Stimulated activated CD4-positive, alpha-beta T cell treated with anti-CD3 and anti-CD28 coated beads, Interleukin-4, amount 100 ng/mL, for 24 hours (primary cell): ENCODE measurements around the gene ADD3.

Experiments used
- DNase-seq: peaks from one replicate; pipeline ENCODE4 v3.0.0-alpha.2; 2020

The ADD3 gene

DNA sequence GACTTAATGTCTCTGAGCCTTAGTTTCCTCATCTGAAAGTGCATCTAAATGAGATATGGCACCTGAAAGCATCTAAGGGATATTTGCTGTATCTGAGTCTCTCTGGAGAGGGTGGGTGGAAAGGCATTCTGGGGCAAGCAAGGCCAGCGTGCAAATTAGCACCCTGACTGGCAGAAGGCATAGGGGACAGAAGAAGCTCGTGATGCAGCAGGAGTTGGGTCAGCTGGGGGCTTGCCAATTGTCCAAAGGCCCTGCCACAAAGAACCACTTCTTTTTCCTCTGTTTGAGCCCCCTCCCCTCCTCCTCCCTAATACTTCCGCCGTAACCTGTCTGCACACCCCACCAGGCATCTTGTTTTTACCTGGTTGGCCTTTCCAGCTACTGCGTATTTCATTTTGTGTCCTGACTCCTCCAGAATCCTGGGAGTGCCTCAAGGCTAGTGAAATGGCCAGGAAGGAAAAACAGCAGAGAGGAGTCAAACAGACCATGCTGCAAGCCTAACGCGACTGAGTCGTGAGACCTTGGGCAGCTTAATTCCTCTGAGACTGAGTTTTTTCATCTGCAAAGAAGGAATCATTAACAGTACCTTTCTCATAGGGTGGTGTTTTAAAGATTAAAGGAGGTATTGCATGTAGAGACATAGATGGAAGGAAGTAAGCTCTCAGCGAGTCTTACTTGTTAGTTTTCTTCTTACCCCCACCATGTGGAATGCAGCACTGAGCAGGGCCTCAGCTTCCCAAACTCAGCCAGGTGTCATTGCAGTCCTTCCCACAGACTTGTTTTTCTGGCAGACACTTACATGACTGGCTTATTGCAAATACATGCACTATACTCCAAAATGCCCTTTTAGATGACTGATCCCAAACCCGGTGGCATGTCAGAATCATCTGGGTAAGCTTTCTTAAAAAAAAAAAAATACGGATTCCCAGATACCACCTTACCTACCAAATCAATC, 150.5 kb downstream of the ADD3 start:
- DNase-seq: no peak

DNA sequence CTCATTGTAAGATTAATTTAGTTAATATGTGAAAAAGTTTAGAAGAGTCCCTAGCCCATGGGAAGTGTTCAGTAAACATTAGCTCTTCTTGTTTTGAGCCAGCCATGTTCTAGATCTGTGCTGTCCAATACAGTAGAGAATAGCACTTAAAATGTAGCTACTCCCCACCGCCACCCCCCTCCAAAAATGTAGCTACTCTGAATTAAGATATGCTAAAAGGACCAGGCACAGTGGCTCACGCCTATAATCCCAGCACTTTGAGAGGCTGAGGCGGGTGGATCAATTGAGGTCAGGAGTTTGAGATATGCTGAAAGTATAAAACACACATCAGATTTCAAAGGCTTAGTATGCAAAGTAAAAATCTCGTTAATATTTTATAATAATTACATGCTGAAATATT, 152.3 kb downstream of the ADD3 start:
- DNase-seq: no peak

DNA sequence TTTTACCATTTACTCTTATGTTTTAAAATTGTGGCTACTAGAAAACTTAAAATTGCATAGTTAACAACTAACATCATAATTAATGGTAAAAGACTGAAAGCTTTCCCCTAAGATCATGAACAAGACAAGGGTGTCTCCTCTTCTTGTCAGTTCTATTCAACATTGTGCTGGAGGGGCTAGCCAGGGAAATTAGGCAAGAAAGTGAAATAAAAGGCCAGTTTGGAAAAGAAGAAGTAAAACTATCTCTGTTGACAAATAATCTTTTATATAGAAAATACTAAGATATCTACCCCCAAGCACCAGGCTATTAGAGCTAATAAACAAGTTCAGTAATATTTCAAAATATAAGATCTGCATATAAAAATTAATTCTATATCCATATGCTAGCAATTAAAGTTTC, 152.7 kb downstream of the ADD3 start:
- no peak for DNase-seq

DNA sequence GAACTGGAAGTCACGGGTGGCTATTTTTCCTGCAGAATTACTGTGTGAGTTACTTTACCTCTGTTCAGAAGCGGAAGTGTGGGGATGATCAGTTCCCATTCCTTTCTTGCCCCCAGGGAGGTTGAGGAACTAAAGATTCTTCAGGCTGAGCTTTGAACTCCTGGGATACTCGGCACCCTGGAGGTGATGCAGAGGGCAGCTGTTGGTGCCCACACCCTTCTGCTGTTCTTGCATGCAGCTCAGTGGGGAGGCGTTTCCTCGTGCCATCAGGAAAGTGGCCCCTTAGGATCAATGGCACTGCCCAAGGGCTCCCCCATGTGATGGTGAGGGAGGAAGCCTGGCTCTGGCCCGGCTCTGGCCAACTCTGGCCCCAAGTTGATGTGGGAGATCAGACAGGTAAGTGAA, 155.0 kb downstream of the ADD3 start:
- DNase-seq: no peak

DNA sequence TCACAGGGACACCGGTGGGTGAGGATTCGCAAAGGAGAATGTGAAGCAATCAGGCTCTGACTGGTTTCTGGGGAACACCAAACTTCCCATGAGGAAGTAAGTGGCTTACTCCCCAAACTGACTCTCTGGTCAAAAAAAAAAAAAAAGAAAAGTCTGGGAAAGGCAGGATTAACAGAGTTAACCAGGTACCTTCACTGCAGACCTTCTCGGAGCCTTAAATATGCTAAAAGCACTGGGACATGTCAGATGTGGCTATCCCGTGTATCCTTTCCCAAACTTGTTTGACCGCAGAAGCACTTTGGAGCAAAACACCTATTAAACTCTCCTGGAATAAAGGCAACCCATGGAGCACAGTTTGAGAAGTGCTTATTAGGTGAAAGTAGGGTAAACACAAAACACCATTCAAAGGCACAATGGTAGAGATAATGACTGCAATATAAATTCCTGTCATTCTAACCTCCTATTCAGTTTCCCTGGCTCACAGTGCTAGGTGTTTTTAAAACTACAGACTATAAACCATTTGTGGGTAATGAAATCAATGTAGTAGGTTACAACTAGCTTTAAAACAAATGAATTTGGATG, 155.5 kb downstream of the ADD3 start:
- DNase-seq: no peak

DNA sequence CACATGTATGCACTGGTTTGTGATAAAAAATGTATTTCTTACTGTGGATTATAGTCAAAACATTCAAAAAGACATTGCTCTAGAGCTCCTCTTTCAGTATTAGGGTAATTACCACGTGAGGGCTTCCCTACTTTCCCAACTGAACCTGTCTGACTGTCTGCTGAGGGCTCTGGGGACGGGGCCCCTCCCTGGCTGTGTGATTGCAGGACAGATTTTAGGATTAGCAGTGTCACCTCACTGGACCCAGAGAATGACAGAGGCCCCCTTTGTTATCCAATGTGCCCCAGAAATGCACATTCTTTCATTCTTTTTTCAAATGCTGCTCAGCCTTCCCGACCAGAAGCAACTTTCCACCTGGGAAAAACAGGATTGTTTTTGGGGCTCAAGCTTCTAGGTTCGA, 156.1 kb downstream of the ADD3 start:
- no peak for DNase-seq

DNA sequence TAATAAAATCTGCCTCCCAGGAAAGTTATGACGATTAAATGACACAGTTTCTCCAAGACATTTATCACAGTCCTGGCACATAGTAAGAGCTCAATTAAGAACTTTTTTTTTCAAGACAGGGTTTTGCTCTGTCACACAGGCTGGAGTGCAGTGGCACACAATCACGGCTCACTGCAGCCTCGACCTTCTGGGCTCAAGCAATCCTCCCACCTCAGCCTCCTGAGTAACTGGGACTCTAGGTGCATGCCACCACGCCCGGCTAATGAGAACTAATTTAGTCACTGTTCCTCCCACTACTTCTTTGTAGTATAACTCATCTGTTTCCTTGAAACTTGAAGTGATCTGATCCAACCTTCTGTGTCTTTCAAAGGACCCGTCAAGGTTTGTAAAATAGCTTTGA, 157.5 kb downstream of the ADD3 start:
- DNase-seq: peak; percentile 25

DNA sequence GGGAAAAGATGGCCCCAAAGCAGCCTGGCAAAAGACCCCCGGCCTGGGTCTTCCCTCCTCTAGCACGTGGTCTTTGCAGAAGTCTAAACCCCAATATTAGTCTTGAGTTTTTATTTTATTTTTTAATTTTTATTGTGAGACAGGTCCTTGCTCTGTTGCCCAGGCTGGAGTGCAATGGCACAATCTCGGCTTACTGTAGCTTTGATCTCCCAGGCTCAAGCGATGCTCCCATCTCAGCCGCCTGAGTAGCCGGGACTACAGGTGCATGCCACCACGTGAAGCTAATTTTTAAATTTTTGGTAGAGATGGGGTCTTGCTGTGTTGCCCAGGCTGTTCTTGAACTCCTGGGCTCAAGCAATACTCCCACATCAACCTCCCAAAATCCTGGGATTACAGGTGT, 159.4 kb downstream of the ADD3 start:
- no peak for DNase-seq

DNA sequence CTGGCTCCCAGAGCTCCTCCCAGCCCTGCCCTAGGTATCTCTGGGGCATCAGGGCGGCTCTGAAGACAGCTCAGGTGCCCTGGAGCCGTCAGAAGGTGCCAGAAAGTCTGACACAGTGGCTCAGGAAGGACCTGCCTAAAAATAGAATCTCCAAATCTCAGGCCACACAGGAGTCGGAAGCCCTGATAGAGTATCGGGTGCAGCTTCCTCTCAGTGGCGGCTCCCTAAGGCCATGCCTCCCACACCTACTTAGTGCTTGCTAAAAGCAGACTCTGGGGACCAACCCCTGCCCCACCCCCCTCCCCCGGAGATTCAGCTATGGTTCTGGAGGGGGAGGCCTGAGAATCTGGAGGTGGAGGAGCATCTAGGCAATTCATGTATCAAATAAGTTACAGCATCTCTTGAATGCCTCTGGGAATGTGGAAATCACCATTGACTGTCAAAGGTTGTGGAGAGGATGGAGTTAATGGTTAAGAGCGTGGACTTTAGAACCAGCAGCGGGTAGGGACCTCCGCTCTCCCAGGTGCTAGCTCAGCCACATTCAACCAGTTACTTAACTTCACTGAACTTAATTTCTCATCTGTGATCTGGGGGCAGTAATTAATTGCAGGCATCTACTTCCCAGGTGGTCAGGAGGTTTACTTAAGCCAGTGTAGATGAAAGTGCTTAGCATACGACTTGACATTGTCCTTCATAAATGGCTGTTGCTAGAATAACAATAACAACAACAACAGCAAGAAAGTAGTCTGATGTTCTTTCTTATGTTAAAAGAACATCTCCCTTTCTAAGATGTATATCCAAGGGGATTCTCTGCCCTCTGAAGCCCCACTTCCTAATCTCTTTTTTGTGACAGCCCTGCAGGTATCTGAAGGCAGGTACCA, 161.1 kb downstream of the ADD3 start:
- DNase-seq: no peak

DNA sequence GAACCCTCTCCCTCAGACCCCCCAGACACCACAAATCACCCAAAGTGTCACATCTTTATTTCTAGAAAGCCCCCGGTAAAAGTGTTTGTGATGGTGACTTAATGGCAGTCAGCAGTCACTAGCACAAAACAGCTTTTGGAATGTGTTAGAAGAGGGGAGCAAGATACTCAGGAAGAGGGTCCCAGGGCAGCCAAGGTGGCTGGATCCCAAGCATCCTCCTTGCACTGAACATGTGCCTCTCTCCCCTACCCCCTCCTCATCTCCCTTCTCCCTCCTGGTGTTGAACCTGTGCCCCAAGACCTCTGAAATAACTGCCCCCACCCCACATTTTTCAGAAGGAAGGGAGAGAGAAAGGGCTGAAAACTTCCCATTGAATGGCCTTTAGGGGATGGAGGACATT, 161.8 kb downstream of the ADD3 start:
- DNase-seq: no peak

DNA sequence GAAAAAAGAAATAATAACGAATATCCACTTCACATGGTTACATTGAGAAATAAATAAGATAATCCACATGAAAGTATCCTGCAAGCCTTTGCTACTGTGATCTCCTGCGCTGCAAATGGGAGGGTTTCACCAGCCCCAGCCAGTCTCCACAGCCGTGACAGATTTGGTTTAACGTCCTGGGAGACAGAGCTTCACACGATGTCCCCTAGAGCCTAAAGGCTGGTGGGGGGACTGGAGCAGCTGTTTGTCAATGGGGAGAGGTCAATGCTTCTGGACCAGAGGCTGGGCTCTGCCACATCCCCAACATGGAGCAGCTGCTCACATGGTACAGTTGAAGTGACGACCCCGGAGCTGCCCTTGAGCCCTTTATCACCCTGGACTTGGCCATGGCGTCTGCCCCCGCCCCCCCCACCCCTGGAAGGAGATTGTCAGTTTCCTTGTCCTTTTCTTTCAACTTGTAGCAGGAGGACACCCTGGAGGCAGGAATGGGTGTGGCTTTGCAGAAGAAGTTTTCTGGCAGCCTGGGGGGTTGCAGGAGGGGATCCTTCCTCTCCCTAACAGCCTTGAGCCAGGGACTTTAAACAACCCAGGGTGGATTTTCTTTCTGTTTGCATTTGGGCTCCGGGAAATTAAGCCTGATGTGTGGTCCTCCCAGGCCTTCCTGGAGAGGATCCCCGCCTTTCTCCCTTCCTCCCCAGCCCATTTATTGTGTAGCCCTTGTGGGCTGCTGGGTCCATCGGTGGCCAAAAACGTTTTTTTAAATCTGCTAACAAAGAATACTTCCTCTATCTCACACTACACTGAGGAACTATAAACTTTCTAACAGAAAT, 162.6 kb downstream of the ADD3 start:
- DNase-seq: no peak

DNA sequence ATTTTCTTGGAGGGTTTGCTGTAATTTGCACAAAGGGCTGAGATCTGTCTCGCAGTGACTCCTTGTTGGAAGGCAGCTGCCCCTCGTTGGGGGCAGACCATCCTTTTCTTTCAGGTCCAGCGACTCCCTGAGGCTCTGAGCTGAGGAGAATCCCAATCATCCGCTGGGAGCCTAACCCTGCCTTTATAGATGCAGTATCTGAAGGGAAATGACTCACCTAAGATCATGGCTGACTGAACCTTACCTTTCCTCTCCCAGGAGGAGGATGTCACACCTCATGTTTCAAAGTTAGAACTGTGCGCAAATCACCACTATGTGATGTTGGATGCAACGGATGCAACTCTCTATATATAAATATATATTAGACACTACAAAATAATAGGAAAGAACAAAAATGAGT, 163.2 kb downstream of the ADD3 start:
- DNase-seq: no peak

DNA sequence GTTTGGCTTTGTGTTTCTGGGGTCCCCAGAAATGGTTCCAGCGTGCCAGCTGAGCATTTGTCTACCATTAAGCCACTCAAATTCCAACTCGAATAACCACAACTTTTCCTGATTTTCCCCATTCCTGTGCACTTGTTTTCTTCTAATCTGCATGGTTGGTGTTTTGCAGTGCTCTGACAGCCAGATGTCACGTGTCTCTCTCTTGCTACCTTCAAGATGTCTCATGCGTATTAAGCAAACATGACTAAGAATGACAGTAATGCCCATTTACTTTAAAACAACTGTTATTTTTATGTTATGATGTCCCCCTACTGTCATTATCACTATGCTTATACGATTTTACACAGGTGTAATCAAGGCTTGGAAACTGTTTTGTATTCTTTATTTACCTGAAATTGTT, 164.4 kb downstream of the ADD3 start:
- DNase-seq: no peak

DNA sequence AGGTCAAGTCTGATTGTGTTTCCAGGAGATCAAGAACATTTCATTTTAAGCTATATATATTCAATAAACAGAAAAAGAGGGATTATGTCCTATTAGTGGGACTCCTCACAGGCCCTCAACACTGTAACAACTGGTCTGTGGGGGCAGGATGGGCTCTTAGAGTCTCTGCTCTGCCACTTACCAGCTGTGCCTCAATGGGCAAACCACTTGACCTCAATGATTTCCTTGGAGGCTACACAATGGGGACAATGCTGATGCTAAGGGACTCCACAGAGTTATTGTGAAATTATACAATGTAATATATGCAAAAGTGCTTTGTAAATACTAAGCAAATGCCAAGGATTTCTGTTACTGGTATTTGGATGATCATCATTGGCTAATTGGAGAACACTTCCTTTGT, 166.4 kb downstream of the ADD3 start:
- no peak for DNase-seq

DNA sequence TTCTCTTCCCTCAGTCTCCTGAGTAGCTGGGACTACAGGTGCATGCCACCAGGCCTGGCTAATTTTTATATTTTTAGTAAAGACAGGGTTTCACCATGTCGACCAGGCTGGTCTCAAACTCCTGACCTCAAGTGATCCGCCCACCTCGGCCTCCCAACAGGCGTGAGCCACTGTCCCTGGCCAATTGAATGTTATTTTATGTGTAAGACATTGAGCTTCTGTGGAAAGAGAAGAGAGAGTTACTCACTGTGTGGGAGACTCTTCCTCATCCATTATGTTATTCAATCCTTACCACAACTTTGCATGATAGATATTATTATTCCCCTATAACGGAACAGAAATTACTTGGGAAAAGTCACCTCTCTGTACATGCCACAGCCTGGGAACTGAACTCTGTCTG, 167.0 kb downstream of the ADD3 start:
- no peak for DNase-seq

DNA sequence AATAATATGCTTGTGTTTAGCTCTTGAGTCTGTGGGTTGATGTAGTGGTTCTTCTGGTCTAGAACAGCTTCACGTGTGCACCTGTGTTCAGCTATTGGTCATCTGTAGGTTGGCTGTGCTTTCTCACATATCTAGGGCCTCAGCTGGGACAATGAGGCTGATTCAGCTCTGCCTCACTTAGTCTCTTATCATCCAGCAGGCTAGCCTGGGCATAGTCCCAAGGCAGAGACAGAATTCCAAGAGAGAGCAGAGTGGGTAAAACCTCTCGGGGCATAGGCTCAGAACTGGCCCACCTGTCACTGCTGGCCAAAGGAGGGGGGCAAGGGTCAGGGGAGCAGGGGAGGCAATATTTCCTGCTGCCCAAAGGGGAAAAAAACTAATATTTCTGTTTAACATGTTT, 167.6 kb downstream of the ADD3 start:
- DNase-seq: no peak

DNA sequence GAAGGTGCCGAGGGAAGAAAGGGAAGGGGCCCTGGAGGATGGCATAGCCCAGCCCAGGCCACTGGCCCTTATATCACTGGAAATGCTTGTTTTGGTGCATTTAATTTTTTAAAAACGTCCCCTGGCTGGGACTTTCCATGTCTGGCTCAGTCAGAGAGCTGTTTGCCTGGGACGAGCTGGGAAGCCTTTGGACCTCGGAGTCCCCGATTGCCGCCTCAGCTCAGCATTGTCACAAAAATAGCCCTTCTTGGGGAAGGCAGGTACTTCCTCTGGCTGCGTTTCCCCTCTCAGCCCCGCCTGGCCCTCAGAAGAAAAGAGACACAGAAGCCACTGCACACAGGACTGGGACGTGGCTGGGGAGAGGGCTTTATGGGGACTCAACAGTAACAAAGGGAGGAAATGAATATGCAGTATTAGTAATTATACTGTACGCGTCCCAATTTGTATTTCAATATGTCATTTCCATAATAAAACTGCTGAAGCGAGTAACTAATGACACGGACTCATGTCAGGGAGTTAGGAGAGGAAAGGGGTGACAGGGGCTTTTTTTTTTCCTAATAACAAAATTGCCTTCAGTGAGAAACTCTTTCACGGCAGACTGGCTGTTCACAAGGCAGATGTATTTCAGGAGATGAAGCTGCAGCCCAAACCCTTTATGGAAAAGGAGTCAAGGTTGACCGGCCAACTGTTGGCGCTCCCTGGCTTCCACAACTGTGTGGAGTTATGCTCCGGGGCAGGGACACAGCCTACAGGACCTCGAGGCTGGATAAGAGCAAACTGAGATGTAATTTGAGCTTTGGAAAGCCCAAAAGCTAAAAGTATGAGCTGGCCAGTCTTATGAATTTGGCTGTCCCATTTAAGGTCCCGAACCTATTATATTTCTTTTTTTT, 168.6 kb downstream of the ADD3 start:
- DNase-seq: no peak

DNA sequence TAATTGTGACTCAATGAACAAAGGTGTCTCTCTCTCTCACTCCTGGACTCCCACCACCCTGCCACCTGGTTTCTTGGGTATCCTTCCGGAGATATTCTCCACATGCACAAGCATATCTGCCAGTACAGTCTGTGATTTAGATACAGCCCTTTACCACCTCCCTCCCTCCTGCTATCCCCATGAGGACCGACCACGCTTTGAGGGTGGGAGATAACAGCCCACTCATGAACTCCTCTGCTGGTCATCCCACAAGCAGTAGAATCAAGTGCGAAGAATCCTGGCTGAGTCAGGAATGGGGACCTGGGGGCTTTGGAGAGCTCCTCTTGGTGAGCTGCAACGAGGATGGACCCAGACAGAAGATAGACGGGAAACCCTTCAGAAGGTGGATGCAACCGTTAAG, 171.4 kb downstream of the ADD3 start:
- DNase-seq: no peak

DNA sequence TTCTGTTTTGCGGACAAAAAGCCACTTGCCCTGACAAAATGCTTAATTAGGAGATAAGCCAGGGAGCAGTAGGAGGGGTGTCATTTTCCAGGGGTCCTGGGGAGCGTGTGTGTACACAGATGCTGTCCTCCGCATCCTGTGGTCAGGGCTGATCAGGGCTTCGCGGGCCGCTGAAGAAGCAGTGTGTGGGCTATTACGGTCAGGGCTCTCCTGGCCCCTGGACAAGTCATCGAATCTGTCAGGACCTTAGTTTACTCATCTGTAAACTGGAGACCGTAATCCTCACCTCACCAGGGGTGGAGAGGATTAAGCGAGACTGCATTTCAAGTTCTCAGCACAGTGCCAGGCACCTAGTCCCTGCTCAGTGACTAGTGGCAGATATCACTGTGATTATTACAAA, 173.7 kb downstream of the ADD3 start:
- DNase-seq: no peak

DNA sequence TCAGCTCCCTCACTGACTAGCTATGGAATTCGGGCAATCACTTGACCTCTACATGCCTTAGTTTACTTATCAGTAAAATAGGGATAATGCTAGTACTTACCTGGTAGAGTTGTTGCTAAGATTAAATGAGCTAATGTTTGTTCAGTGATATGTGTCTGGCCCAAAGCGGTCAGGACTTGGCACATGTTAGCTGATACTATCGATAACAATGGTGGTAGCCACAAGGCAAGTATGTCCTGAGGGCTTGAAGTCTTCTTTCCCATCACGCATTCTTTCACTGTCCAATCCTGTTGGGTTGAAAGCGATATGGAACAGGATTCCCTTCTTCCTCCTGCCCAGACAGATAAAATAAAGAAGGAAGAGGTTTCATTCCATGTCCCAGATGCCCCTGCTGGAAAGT, 174.1 kb downstream of the ADD3 start:
- DNase-seq: no peak

DNA sequence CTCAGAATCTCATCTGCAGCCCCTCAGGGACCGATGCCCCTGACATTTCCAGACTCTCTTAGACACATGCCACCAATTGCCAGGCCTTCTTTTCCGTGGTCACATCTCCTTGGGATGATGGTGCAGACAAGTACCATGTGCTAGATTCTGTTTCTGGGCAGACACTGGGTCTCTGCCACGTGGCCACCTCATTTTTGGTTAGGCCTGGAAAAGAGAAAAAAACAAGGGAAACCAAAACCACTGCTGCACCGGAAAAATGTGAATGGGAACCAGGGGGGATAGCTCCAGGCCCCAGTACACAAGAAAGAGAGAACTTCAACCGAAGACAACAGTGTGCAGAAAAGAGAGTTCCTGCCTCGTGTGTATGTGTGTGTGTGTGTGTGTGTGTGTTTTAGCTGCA, 176.6 kb downstream of the ADD3 start:
- DNase-seq: no peak
